ENCODE results near the gene TCF12. TPM values are rescaled to one million over a fixed set of nuclear protein-coding genes. Genes with fewer than 3 reads are reported as not detected.

The TCF12 gene
- total and polyA plus RNA-seq, 4 donors, result 17.8 to 158 (median 64.4) TPM

- WGBS, 2 donors, result 73 to 74% methylated on average over 4 of the region's 4 CpGs
- no peaks in the 10 kb centered on the region for H3K9me3 ChIP-seq (ENCODE audit: control insufficient read depth, low read length)
- DNase-seq (no peak), ATAC-seq (ENCODE audit: low FRiP score) (no peak)
- no peaks in the 10 kb centered on the region for H3K36me3 ChIP-seq (ENCODE audit: control insufficient read depth in 1 of 2, insufficient read depth in 2 of 2, low read length in 1 of 2)
- H3K27ac ChIP-seq (ENCODE audit: low read depth in 1 of 2, low read length in 2 of 2), result no peak overlapping the region
- H3K27me3 ChIP-seq (ENCODE audit: control insufficient read depth in 1 of 2, insufficient read depth in 2 of 2, low read length in 1 of 2), result no peaks in the 10 kb centered on the region
- H3K4me1 ChIP-seq (ENCODE audit: control insufficient read depth in 1 of 2, insufficient read depth in 2 of 2, low read length in 2 of 2), result no peaks in the 10 kb centered on the region
- no peak overlapping the region for H3K4me3 ChIP-seq (ENCODE audit: low read length in 2 of 2)
- intact Hi-C loops (cut with DNase I), result loop anchor here in 1 of 2 donors (10.0 kb wide), 1 partner anchor 55 kb away; no protein-coding TSS in a partner anchor
Measured at GRCh38 chr15:57079931-57080620, 161.6 kb downstream of the TCF12 start.

GRCh38 chr15:57082054-57082728 lies 163.7 kb downstream of the TCF12 start:
- WGBS, 2 donors, result 7 to 12% methylated on average over 3 of the region's 3 CpGs
- Histone ChIP-seq H3K36me3 (ENCODE audit: control insufficient read depth in 1 of 2, insufficient read depth in 2 of 2, low read length in 1 of 2) (no peaks in the 10 kb centered on the region), H3K9me3 (ENCODE audit: control insufficient read depth, low read length) (no peaks in the 10 kb centered on the region), H3K4me1 (ENCODE audit: control insufficient read depth in 1 of 2, insufficient read depth in 2 of 2, low read length in 2 of 2) (no peaks in the 10 kb centered on the region), H3K27me3 (ENCODE audit: control insufficient read depth in 1 of 2, insufficient read depth in 2 of 2, low read length in 1 of 2) (no peaks in the 10 kb centered on the region), H3K4me3 (ENCODE audit: low read length in 2 of 2) (no peak overlapping the region), H3K27ac (ENCODE audit: low read depth in 1 of 2, low read length in 2 of 2) (no peak overlapping the region)
- no peak for DNase-seq
- peak; percentile 46 for ATAC-seq (ENCODE audit: low FRiP score)
- intact Hi-C loops (cut with DNase I), result no loop called here

GRCh38 chr15:57084192-57084591 lies 165.7 kb downstream of the TCF12 start:
- Histone ChIP-seq H3K27me3 (ENCODE audit: control insufficient read depth in 1 of 2, insufficient read depth in 2 of 2, low read length in 1 of 2) (no peaks in the 10 kb centered on the region), H3K4me3 (ENCODE audit: low read length in 2 of 2) (no peak overlapping the region), H3K9me3 (ENCODE audit: control insufficient read depth, low read length) (no peaks in the 10 kb centered on the region), H3K4me1 (ENCODE audit: control insufficient read depth in 1 of 2, insufficient read depth in 2 of 2, low read length in 2 of 2) (peaks cover 0 to 2% of the 10 kb centered on the region in 2 donors), H3K36me3 (ENCODE audit: control insufficient read depth in 1 of 2, insufficient read depth in 2 of 2, low read length in 1 of 2) (no peaks in the 10 kb centered on the region), H3K27ac (ENCODE audit: low read depth in 1 of 2, low read length in 2 of 2) (no peak overlapping the region)
- 54 to 59% methylated on average over 3 of the region's 3 CpGs for WGBS, 2 donors
- intact Hi-C loops (cut with DNase I), result no loop called here
- DNase-seq (no peak), ATAC-seq (ENCODE audit: low FRiP score) (no peak)

DNA sequence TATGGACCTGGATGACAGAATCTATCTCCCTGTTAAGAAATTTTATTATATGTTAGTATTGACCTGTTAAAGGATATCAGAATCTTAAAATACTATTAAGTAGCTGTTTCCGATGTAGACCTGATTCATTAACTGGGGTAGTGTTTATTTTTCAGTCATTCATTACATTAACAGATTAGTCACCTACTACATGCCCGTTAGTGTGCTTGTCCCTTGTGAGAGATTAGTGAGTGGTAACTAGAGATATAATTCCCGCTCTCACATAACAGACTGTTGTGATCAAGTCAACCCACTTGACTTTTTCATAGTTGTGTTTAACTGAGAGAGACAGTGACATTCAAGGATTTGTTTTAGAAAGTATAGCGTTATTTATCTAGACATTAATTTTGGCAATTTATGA lies 166.8 kb downstream of the TCF12 start:
- WGBS, 2 donors, result 87 to 89% methylated on average over 4 of the region's 4 CpGs
- H3K27me3 ChIP-seq (ENCODE audit: control insufficient read depth in 1 of 2, insufficient read depth in 2 of 2, low read length in 1 of 2), result no peaks in the 10 kb centered on the region
- no peak for ATAC-seq (ENCODE audit: low FRiP score)
- no peak overlapping the region for H3K27ac ChIP-seq (ENCODE audit: low read depth in 1 of 2, low read length in 2 of 2)
- H3K36me3 ChIP-seq (ENCODE audit: control insufficient read depth in 1 of 2, insufficient read depth in 2 of 2, low read length in 1 of 2), result no peaks in the 10 kb centered on the region
- peaks cover 0 to 2% of the 10 kb centered on the region in 2 donors for H3K4me1 ChIP-seq (ENCODE audit: control insufficient read depth in 1 of 2, insufficient read depth in 2 of 2, low read length in 2 of 2)
- intact Hi-C loops (cut with DNase I), result no loop called here
- H3K9me3 ChIP-seq (ENCODE audit: control insufficient read depth, low read length), result no peaks in the 10 kb centered on the region
- no peak overlapping the region for H3K4me3 ChIP-seq (ENCODE audit: low read length in 2 of 2)
- no peak for DNase-seq

DNA sequence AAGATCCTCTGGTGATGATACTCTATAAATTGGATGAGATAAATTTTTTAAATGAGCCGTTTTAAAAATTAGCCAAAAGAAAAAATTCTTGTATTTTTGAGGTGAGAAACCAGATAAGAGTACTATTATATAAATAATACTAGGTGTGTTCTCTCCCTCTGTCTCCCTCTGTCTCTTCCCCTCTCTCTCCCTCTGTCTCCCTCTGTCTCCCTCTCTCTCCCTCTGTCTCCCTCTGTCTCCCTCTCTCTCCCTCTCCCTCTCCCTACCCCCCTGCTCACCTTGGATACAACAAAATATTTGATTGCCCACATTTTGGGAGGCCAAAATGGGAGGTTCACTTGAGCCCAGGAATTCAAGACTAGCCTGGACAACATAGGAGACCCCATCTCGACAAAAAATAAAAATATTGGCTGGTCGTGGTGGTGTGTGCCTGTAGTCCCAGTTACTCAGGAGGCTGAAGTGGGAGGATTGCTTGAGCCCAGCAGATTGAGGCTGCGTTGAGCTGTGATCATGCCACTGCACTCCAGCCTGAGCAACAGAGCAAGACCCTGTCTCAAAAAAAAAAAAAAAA lies 168.5 kb downstream of the TCF12 start:
- intact Hi-C loops (cut with DNase I), result no loop called here
- H3K4me3 ChIP-seq (ENCODE audit: low read length in 2 of 2), result no peak overlapping the region
- ATAC-seq (ENCODE audit: low FRiP score) (no peak), DNase-seq (no peak)
- H3K36me3 ChIP-seq (ENCODE audit: control insufficient read depth in 1 of 2, insufficient read depth in 2 of 2, low read length in 1 of 2), result no peaks in the 10 kb centered on the region
- H3K9me3 ChIP-seq (ENCODE audit: control insufficient read depth, low read length), result no peaks in the 10 kb centered on the region
- H3K27ac ChIP-seq (ENCODE audit: low read depth in 1 of 2, low read length in 2 of 2), result no peak overlapping the region
- WGBS, 2 donors, result 97% methylated on average over 4 of the region's 4 CpGs
- no peaks in the 10 kb centered on the region for H3K27me3 ChIP-seq (ENCODE audit: control insufficient read depth in 1 of 2, insufficient read depth in 2 of 2, low read length in 1 of 2)
- peaks cover under 1 to 2% of the 10 kb centered on the region in 2 donors for H3K4me1 ChIP-seq (ENCODE audit: control insufficient read depth in 1 of 2, insufficient read depth in 2 of 2, low read length in 2 of 2)

DNA sequence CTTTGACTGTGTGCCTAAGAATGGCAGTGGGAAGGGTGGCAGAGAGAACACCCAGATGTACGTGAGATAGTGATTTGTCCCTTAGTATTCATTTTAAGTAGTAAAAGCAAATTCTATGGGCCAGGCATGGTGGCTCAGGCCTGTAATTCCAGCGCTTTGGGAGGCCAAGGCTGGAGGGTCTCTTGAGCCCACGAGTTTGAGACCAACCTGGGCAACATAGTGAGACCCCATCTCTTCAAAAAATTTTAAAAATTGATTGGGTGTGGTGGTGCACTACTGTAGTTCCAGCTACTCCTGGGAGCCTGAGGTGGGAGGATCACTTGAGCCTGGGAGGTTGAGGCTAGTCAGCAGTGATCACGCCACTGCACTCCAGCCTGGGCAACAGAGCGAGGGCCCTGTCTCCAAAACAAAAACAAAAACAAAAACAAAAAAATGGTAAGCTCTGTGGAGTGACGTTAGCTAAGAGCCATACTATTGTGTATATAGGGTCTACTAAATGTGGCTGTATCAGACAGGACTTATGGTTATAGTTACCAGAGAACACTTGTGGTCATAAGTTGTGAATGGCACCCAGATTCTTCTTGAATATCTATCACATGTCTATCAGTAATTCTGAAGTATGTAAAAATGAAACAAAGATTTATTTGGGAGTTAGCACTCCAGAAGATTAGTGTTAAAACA lies 171.5 kb downstream of the TCF12 start:
- Histone ChIP-seq H3K4me1 (ENCODE audit: control insufficient read depth in 1 of 2, insufficient read depth in 2 of 2, low read length in 2 of 2) (peaks cover 2 to 4% of the 10 kb centered on the region in 2 donors), H3K27me3 (ENCODE audit: control insufficient read depth in 1 of 2, insufficient read depth in 2 of 2, low read length in 1 of 2) (no peaks in the 10 kb centered on the region), H3K4me3 (ENCODE audit: low read length in 2 of 2) (no peak overlapping the region), H3K36me3 (ENCODE audit: control insufficient read depth in 1 of 2, insufficient read depth in 2 of 2, low read length in 1 of 2) (no peaks in the 10 kb centered on the region), H3K27ac (ENCODE audit: low read depth in 1 of 2, low read length in 2 of 2) (no peak overlapping the region), H3K9me3 (ENCODE audit: control insufficient read depth, low read length) (no peaks in the 10 kb centered on the region)
- ATAC-seq (ENCODE audit: low FRiP score) (no peak), DNase-seq (no peak)
- 94 to 97% methylated on average over 6 of the region's 6 CpGs for WGBS, 2 donors
- intact Hi-C loops (cut with DNase I), result no loop called here

DNA sequence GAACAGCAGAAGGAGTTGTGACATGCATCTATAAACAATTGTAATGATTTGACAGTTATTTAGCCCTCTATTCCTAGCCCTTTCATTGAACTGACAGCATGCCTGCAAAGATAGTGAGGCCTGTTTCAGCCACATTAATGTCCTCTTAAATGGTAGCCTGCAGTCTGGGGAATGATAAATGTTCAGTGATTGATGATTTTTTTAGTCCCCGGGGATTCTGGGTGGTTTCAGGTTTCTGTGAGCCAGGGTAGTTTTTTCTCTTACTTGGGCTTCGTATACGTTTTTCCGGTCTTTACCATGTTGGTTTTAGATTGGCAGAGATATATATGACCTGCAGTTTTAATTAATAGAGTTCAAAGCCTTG lies 172.0 kb downstream of the TCF12 start:
- peaks cover 2 to 4% of the 10 kb centered on the region in 2 donors for H3K4me1 ChIP-seq (ENCODE audit: control insufficient read depth in 1 of 2, insufficient read depth in 2 of 2, low read length in 2 of 2)
- H3K4me3 ChIP-seq (ENCODE audit: low read length in 2 of 2), result no peak overlapping the region
- no peak overlapping the region for H3K27ac ChIP-seq (ENCODE audit: low read depth in 1 of 2, low read length in 2 of 2)
- DNase-seq, result no peak
- intact Hi-C loops (cut with DNase I), result no loop called here
- ATAC-seq (ENCODE audit: low FRiP score), result no peak
- WGBS, 2 donors, result 69 to 78% methylated on average over 4 of the region's 4 CpGs
- no peaks in the 10 kb centered on the region for H3K27me3 ChIP-seq (ENCODE audit: control insufficient read depth in 1 of 2, insufficient read depth in 2 of 2, low read length in 1 of 2)
- no peaks in the 10 kb centered on the region for H3K36me3 ChIP-seq (ENCODE audit: control insufficient read depth in 1 of 2, insufficient read depth in 2 of 2, low read length in 1 of 2)
- no peaks in the 10 kb centered on the region for H3K9me3 ChIP-seq (ENCODE audit: control insufficient read depth, low read length)

GRCh38 chr15:57091636-57092035 lies 173.2 kb downstream of the TCF12 start:
- DNase-seq (no peak), ATAC-seq (ENCODE audit: low FRiP score) (no peak)
- WGBS, 2 donors, result 91 to 93% methylated on average over 2 of the region's 2 CpGs
- no peaks in the 10 kb centered on the region for H3K27me3 ChIP-seq (ENCODE audit: control insufficient read depth in 1 of 2, insufficient read depth in 2 of 2, low read length in 1 of 2)
- H3K4me3 ChIP-seq (ENCODE audit: low read length in 2 of 2), result no peak overlapping the region
- H3K27ac ChIP-seq (ENCODE audit: low read depth in 1 of 2, low read length in 2 of 2), result no peak overlapping the region
- intact Hi-C loops (cut with DNase I), result no loop called here
- H3K4me1 ChIP-seq (ENCODE audit: control insufficient read depth in 1 of 2, insufficient read depth in 2 of 2, low read length in 2 of 2), result peaks cover 2 to 4% of the 10 kb centered on the region in 2 donors
- no peaks in the 10 kb centered on the region for H3K36me3 ChIP-seq (ENCODE audit: control insufficient read depth in 1 of 2, insufficient read depth in 2 of 2, low read length in 1 of 2)
- H3K9me3 ChIP-seq (ENCODE audit: control insufficient read depth, low read length), result no peaks in the 10 kb centered on the region
